Panc1 (cell line): ENCODE measurements around the gene TACO1. TPM values are rescaled to one million over a fixed set of nuclear protein-coding genes. Genes with fewer than 3 reads are reported as not detected.

Experiments used
- ATAC-seq: fragments of 200-7000 bp; cut with Tn5 transposase; 2 replicates; pipeline ENCODE4 v1.9.1; 2020; ENCODE audit warnings: mild to moderate bottlenecking, moderate library complexity
- BruUV-seq: library from RNA; stranded (reverse); fragments of 400-500 nt; replicated peaks from 2 replicates; lab custom pipeline; 2021; lab: Mats Ljungman, UMichigan
- CTCF ChIA-PET: fragments of 300-600 bp; sonication (Branson Sonifier 250); formaldehyde crosslinking; loops from one replicate; lab custom pipeline; 2022; ENCODE audit warnings: antibody characterized with exemption; lab: Charles Lee
- POLR2A ChIA-PET: fragments of 300-600 bp; sonication (Branson Sonifier 250); formaldehyde crosslinking; loops from one replicate; lab custom pipeline; 2022; ENCODE audit warnings: antibody characterized with exemption; lab: Charles Lee
- DNase-seq: peaks from one replicate; pipeline ENCODE4 v3.0.0-alpha.2; 2010; ENCODE audit warnings: low read depth, low spot score
- H3K27ac ChIP-seq: 2 replicates; pipeline ENCODE4 v1.5.1; 2011; ENCODE audit warnings: mild to moderate bottlenecking, low read length, inconsistent platforms
- H3K27me3 ChIP-seq: fragments of 200-500 bp; sonication (Bioruptor generic); 2 replicates; pipeline ENCODE4 v1.6.0; 2014; ENCODE audit warnings: low read length, inconsistent platforms; ENCODE audit not compliant: control insufficient read depth, insufficient read depth
- H3K36me3 ChIP-seq: fragments of 200-500 bp; sonication (Bioruptor generic); 2 replicates; pipeline ENCODE4 v1.5.1; 2014; ENCODE audit warnings: inconsistent platforms, mild to moderate bottlenecking, low read length, moderate library complexity; ENCODE audit not compliant: control insufficient read depth, insufficient read depth
- H3K4me1 ChIP-seq: 2 replicates; pipeline ENCODE4 v1.5.1; 2011; ENCODE audit warnings: inconsistent platforms, mild to moderate bottlenecking, low read length, moderate library complexity; ENCODE audit not compliant: control insufficient read depth, insufficient read depth
- H3K4me3 ChIP-seq, 2 experiments: 2 replicates each; pipeline ENCODE4 v1.5.1; 2011 to 2012; ENCODE audit warnings: low read depth in 2 of 2, low read length in 2 of 2, mild to moderate bottlenecking in 2 of 2, inconsistent platforms in 1 of 2, moderate library complexity in 1 of 2
- H3K9me3 ChIP-seq: fragments of 200-500 bp; sonication (Bioruptor generic); 2 replicates; pipeline ENCODE4 v1.5.1; 2014; ENCODE audit warnings: low read depth, mild to moderate bottlenecking, inconsistent platforms, low read length, moderate library complexity; ENCODE audit not compliant: control insufficient read depth, insufficient read depth
- POLR2AphosphoS5 ChIP-seq: IDR thresholded peaks from 2 replicates; pipeline ENCODE4 v1.6.1; 2012; ENCODE audit warnings: mild to moderate bottlenecking, low read depth, low read length, moderate library complexity
- SIN3A ChIP-seq: IDR thresholded peaks from 2 replicates; pipeline ENCODE4 v1.6.1; 2012; ENCODE audit warnings: low read depth, mild to moderate bottlenecking, low read length, moderate library complexity, borderline replicate concordance; ENCODE audit not compliant: insufficient read depth
- TCF7L2 ChIP-seq: IDR thresholded peaks from 2 replicates; pipeline ENCODE4 v1.6.1; 2011; ENCODE audit warnings: mild to moderate bottlenecking, low read depth, low read length, inconsistent platforms
- in situ Hi-C: cut with HindIII; loops from 2 replicates; pipeline ENCODE4 v1.10.0; 2016; ENCODE audit warnings: low sequenced_read_pairs, low pct_unique_long_range_greater_than_20kb
- intact Hi-C: fragments of 100-400 bp; cut with micrococcal nuclease; formaldehyde crosslinking; loops from one replicate; pipeline ENCODE4 v1.10.0; 2022; ENCODE audit not compliant: unreplicated experiment
- total RNA-seq: library from RNA; stranded (reverse); gene quantifications from one replicate; pipeline ENCODE4 v1.2.1, GENCODE V29; 2021; ENCODE audit not compliant: unreplicated experiment
- TF ChIP-seq, protein P1 (sequence below), 2 experiments: IDR thresholded peaks; 2 replicates each; pipeline ENCODE4 v1.6.1; 2011 to 2012; ENCODE audit warnings: low read depth in 2 of 2, control low read depth in 1 of 2, low read length in 1 of 2, mild to moderate bottlenecking in 1 of 2, moderate library complexity in 1 of 2; ENCODE audit not compliant: insufficient read depth in 1 of 2
- TF ChIP-seq, protein P2 (sequence below): fragments of 450-650 bp; IDR thresholded peaks from 2 replicates; pipeline ENCODE4 v1.5.1; 2017; ENCODE audit warnings: mild to moderate bottlenecking

The TACO1 gene
- total RNA-seq, 1 experiment from 2014 or later: 17.9 TPM

DNA sequence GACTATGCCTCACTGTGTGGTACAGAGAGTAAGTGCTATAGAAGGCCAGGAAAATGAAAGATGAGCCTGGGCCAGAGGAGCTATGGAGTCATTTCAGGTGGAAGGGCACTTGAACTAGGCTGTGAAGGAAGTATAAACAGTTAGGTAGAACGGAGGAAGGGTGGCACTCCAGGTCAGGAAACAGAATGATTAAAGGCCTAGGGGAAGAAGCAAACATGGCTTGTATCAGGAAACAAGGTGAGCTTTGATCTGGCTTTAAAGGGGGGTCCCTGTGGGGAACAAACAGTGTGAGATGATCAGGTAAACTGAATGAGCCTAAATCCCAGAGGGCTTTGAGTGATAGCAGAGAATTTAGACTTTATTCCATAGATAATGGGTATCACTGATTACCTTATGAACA is 38.4 kb downstream of the TACO1 start:
- TF ChIP-seq, protein P1, sequence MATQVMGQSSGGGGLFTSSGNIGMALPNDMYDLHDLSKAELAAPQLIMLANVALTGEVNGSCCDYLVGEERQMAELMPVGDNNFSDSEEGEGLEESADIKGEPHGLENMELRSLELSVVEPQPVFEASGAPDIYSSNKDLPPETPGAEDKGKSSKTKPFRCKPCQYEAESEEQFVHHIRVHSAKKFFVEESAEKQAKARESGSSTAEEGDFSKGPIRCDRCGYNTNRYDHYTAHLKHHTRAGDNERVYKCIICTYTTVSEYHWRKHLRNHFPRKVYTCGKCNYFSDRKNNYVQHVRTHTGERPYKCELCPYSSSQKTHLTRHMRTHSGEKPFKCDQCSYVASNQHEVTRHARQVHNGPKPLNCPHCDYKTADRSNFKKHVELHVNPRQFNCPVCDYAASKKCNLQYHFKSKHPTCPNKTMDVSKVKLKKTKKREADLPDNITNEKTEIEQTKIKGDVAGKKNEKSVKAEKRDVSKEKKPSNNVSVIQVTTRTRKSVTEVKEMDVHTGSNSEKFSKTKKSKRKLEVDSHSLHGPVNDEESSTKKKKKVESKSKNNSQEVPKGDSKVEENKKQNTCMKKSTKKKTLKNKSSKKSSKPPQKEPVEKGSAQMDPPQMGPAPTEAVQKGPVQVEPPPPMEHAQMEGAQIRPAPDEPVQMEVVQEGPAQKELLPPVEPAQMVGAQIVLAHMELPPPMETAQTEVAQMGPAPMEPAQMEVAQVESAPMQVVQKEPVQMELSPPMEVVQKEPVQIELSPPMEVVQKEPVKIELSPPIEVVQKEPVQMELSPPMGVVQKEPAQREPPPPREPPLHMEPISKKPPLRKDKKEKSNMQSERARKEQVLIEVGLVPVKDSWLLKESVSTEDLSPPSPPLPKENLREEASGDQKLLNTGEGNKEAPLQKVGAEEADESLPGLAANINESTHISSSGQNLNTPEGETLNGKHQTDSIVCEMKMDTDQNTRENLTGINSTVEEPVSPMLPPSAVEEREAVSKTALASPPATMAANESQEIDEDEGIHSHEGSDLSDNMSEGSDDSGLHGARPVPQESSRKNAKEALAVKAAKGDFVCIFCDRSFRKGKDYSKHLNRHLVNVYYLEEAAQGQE (IDR thresholded peaks at IDR 0.05; ENCODE audit: insufficient read depth in 1 of 2, low read depth in 2 of 2, low read length in 1 of 2): no peak
- TF ChIP-seq TCF7L2: no peak
- no peak for TF ChIP-seq SIN3A
- TF ChIP-seq POLR2AphosphoS5: no peak
- TF ChIP-seq, protein P2, sequence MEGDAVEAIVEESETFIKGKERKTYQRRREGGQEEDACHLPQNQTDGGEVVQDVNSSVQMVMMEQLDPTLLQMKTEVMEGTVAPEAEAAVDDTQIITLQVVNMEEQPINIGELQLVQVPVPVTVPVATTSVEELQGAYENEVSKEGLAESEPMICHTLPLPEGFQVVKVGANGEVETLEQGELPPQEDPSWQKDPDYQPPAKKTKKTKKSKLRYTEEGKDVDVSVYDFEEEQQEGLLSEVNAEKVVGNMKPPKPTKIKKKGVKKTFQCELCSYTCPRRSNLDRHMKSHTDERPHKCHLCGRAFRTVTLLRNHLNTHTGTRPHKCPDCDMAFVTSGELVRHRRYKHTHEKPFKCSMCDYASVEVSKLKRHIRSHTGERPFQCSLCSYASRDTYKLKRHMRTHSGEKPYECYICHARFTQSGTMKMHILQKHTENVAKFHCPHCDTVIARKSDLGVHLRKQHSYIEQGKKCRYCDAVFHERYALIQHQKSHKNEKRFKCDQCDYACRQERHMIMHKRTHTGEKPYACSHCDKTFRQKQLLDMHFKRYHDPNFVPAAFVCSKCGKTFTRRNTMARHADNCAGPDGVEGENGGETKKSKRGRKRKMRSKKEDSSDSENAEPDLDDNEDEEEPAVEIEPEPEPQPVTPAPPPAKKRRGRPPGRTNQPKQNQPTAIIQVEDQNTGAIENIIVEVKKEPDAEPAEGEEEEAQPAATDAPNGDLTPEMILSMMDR: no peak
- ChIA-PET CTCF (no interaction called here), POLR2A (no interaction called here)
- Histone ChIP-seq H3K27me3 (no peaks in the 10 kb centered on the region), H3K4me1 (no peaks in the 10 kb centered on the region), H3K36me3 (no peaks in the 10 kb centered on the region; the same call in 1 of the 2 replicates), H3K9me3 (no peaks in the 10 kb centered on the region), H3K4me3 (no peak overlapping the region), H3K27ac (no peak overlapping the region)
- intact Hi-C loops: no loop called here
- no TSS peak for BruUV-seq
- no peak for DNase-seq
- in situ Hi-C loops: no loop called here
- ATAC-seq: no peak

DNA sequence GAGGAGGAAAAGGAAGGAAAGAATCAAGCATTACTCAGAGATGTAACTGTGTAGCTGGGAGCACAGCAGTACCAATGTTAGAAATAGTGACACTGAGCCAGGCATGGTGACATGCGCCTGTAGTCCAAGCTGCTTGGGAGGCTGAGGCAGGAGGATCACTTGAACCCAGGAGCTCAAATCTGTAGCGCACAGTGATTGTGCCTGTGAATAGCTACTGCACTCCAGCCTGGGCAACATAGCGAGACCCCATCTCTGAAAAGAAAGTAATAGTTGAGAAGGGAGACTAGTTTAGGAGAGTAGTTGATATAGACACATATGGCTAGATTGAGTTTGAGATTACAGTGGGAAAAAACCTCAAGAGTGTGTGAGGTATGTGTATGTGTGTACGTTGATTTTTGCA is 39.3 kb downstream of the TACO1 start:
- CTCF ChIA-PET: no interaction called here
- Histone ChIP-seq H3K4me1 (no peaks in the 10 kb centered on the region), H3K9me3 (no peaks in the 10 kb centered on the region), H3K4me3 (no peak overlapping the region), H3K27me3 (no peaks in the 10 kb centered on the region), H3K27ac (no peak overlapping the region), H3K36me3 (no peaks in the 10 kb centered on the region; the same call in 1 of the 2 replicates)
- no TSS peak for BruUV-seq
- TF ChIP-seq TCF7L2 (no peak), SIN3A (no peak)
- TF ChIP-seq, protein P1 (IDR thresholded peaks at IDR 0.05; ENCODE audit: insufficient read depth in 1 of 2, low read depth in 2 of 2, low read length in 1 of 2): no peak
- POLR2A ChIA-PET: no interaction called here
- in situ Hi-C loops (no loop called here), intact Hi-C loops (no loop called here)
- DNase-seq (no peak), ATAC-seq (no peak)
